Erythroblast (primary cell): ENCODE measurements around the gene CDC25B.
"Not testable (repeated sequence)": the region's sequence is repeated elsewhere in the genome, so short reads cannot be mapped to it uniquely, and the experiment has no call there.

Source experiments
- DNase-seq, 2 experiments: peaks; one replicate each; lab custom pipeline; 2025; lab: John Stamatoyannopoulos, UW
- GATA1 ChIP-seq: IDR thresholded peaks from 2 replicates; pipeline ENCODE4 v1.6.1; 2011; ENCODE audit warnings: low read depth, mild to moderate bottlenecking, control low read depth, low read length, moderate library complexity
- POLR2A ChIP-seq: IDR thresholded peaks from 2 replicates; pipeline ENCODE4 v1.6.1; 2011; ENCODE audit warnings: mild to moderate bottlenecking, low read length

The CDC25B gene

DNA sequence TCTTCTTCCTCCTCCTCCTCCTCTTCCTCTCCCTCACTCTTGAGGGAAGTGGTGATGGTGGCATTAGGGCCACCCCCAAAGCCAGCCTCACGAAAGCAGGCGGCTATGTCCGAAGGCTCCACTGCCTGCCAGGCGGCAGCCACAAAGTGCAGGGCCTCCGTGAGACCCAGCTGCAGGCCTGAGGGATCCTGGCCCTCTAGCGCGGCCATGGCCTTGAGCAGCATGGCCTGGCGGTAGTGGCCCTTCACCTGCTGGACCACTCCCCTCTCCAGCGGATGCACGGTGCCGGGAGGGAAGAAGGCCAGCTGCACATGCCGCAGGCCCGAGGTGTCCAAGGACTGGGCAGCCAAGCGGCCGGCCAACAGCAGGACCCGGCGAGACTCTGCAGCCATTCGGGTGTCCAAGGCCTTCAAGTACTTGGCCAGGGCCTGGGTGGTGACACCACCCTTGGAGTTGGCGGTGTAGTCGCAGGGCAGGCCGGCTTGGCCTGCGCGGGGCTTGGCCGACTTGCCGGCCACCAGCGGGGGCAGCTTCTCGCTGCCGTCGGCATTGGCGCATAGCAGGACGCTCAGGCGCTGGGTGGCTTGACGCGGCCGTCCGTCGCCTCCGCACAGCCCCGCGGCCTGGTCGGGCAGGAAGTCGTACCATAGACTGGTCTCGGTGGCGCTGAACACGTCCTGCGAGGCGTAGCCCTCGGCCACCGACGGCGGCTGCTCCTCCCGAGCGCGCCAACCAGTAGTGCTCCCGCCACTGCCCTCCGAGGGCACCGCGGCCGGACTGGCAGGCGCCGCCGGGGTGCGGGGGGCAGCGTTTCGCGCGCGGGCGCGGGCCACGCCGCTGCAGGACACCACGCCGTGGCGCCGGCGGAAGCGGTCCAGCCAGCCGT, 10.6 kb upstream of the CDC25B start:
- DNase-seq: no peak
- TF ChIP-seq POLR2A (no peak), GATA1 (no peak)

DNA sequence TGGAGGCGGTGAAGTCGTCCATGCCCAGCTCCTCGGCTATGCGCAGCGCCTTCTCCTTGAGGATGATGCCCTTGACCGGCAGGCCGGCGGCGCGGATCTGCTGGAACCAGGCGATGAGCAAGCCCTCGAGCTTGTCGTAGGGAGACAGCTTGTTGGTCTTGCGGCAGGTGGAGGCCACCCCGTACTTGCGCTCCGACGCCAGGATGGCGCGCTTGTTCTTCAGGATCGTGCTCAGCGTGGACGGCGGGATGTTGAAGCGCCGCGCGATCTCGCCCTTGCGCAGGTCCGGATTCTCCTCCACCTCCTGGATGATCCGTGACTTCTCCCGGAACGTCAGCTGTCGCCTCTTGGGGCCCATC, 10.0 kb upstream of the CDC25B start:
- DNase-seq: peak; percentile 74 to 75
- TF ChIP-seq POLR2A (no peak), GATA1 (no peak)

DNA sequence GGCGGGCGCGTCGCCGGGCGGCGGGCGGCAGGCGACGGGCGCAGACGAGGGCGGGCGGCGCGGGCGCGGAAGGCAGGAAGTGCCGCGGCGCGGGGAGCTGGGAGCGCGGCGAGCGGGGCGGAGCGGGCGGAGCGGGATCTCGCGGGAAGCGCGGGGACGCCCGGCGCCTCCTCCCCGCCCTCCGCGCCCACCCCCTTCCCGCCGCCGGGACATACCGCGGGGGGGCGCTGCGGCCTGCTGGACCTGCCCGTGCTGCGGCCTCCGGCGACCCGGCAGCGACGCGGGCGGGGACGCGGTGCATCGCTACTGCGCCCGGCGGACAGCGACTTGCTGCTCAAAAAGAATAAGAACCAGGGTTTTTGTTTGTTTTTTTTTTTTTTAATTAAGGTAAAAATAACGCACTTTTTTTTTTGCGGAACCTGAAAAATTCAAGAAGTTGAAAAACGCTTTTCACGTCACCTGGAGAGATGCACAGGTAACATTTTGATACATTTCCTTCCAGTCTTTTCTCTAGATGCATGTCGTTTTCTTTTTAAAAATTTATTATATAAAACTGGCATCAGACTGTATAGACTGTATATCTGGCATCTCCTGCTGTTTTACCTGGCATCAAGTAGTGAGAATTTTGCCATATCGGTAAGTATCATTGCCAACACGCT, 9.3 kb upstream of the CDC25B start, which contains the start of gene CENPB:
Gene CENPB (minus strand): TSS at position 76 of the 659 bp plus-strand sequence. CDS start 257 bp downstream, outside the sequence.
- TF ChIP-seq POLR2A: no peak
- no peak for TF ChIP-seq GATA1

DNA sequence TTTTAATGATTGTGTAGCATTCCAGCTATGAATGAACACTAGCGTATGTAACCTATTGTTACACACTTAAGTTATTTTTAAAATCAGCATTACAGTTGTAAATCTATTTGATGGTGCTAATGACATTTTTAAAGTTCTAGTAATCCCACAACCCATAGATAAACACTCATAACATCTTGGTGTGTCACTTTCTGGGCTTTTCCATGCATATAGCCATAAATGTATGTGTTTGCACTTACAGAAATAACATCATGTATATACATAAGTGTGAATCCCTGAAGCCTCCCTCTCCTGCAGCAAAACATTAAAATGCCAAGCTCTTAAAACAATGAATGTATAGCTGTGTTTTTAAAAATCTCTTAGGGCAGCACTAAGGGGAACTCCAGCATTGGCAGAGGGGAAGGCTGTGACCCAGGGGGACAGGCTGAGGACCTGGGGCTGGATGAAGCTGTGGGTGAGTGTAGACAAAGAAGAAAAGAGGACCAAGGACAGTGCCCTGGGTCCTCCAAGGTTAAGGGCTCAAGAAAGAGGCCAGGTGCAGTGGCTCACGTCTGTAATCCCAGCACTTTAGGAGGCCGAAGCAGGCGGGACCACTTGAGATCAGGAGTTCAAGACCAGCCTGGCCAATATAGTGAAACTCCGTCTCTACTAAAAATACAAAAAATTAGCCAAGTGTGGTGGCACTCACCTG, 8.6 kb upstream of the CDC25B start:
- TF ChIP-seq POLR2A: no peak
- no peak for TF ChIP-seq GATA1
- no peak for DNase-seq

More for the DNA sequence above, 9.3 kb upstream of the CDC25B start, which contains the start of gene CENPB:
- peak; percentile 92 to 96 for DNase-seq

DNA sequence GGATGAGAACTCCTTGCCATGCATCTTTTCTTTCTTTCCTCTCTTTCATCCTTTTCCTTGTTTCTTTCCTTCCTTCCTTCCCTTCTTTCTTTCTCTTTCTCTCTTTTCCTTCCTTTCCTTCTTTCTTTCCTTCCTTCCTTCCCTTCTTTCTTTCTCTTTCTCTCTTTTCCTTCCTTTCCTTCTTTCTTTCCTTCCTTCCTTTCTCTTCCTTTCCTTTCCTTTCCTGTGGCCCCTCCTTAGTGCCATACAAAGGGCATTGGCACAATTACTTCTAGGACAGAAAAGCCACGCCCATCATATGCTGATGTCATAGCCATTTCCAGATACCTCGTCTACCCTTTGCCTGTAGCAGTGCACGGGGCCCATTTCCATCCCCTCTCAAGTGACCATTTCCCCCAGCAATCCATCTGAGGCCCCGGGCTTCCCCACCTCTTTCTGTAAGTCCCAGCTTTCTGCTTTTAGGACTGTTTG, 7.4 kb upstream of the CDC25B start:
- peak; percentile 32 to 57 for DNase-seq
- TF ChIP-seq POLR2A: no peak
- no peak for TF ChIP-seq GATA1

DNA sequence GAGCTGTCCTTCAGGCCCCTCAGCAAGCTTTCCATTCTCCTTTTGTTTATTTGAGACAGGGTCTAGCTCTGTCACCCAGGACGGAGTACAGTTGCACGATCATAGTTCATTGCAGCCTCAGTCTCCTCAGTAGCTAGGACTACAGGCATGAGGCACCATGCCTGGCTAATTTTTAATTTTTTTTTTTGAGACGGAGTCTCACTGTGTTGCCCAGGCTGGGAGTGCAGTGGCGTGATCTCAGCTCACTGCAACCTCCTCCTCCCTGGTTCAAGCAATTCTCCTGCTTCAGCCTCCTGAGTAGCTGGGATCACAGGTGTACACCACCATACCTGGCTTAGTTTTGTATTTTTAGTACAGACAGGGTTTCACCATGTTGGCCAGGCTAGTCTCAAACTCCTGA, 6.9 kb upstream of the CDC25B start:
- not testable (repeated sequence) for DNase-seq

DNA sequence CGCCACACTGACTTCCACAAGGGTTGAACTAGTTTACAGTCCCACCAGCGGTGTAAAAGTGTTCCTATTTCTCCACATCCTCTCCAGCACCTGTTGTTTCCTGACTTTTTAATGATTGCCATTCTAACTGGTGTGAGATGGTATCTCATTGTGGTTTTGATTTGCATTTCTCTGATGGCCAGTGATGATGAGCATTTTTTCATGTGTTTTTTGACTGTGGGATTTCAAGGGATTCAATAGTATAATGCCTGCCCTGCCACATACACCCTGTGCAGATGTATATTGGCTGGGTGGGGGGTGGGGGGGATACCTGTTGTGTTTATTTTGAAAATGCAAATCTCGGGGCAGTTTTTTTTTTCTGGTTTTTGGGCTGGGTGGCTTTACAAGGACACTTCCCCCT, 1.9 kb upstream of the CDC25B start:
- not testable (repeated sequence) for DNase-seq

DNA sequence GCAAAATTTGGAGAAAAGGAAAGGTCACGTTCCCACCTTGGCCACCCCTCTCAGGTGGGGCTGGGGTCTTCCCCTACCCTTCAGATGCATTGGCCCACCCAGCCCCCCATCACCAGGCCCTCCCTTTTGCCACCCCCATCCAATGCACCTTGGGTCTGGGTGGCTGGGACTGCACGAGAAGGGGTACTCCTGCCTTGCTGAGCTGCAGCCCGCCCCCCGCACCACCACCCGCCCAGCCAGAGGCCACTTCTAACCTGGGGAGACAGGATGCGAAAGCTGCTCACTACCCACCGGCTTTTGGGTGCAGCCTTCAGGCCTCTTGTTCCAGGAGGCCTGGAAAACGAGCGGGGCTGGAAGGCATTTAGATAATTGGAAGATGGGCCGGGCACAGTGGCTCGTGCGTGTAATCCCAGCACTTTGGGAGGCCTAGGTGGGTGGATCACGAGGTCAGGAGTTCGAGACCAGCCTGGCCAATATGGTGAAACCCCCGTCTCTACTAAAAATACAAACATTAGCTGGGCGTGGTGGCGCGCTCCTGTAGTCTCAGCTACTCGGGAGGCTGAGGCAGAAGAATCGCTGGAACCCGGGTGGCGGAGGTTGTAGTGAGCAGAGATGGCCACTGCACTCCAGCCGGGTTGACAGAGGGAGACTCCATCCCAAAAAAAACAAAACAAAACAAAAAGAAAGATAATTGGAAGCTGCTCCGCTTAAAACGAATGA, 1.2 kb upstream of the CDC25B start:
- no peak for DNase-seq
- no peak for TF ChIP-seq POLR2A
- no peak for TF ChIP-seq GATA1

DNA sequence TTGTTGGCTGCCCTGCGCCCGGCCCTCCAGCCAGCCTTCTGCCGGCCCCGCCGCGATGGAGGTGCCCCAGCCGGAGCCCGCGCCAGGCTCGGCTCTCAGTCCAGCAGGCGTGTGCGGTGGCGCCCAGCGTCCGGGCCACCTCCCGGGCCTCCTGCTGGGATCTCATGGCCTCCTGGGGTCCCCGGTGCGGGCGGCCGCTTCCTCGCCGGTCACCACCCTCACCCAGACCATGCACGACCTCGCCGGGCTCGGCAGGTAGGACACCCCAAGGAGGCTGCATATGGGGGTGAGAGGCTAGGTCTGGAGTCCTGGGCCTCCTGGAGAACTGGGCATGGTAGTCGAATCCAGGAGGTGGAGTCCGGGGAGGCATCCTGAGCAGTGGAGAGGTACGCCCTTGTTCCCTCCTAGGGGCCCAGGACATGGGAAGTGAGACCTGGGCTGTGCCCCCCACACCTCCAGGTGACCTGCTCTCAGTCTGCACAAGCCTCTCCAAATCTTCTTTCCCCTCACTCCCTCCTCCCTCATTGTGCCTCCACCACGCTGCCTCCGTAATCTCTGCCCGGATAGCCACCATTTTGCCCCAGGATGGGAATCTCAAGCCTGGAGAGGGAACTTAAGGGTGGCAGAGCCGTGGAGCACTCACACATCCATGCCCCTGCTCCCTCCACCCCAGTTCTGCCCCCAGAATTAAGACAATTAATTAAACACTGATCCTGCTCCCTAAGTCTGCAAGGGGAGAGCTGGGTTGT, 541 bp downstream of the CDC25B start:
- DNase-seq: peak in 1 of 2 experiments; percentile 71
- TF ChIP-seq POLR2A: no peak
- no peak for TF ChIP-seq GATA1

DNA sequence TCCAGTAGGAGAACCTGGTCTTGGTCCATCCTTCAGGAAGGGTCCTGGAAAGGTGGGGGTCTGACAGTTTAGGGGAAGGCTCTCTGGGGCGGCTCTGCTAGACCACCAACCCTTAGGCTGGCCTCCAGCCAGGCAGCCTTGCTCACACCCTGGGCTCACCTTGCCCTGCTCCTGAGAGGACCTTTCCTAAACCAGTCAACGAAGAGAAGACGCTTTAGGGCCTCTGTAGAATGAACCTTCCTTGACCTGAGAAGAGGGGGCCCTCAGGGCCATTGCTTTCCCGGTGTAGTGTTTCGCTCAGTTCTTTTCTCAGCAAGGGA, 1.1 kb downstream of the CDC25B start:
- no peak for TF ChIP-seq GATA1

DNA sequence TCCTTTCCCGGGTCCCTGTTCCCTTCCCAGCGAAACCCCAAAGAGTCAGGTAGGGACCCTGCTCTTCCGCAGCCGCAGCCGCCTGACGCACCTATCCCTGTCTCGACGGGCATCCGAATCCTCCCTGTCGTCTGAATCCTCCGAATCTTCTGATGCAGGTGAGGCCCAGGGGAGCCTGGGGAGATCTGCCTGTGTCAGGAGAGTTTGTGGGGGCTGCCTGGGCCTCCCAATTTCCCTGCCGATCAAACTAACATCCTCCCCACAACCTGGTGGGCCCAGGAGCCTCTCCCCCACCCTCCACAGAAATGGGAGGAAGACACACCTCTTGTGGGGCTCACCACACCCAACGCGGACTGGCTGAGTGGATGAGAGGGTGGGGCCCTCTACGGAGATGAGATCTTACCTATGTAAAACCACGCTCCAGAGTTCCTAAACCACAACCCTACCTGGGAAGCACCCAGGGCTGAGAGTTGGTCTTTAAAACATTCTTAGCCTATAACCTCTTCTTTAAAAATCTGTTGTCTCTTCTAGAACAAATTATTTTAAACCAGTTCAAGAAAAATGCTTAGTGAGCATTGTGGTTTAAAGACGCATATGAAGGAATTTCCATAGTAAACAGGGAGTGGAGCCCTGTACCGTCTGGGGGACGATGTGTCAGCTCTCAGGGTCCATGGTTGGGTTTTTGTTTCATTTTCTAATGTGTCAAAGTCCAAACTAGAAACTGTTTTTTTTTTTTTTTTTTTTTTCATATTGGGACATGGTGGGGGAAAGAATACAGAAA, 1.7 kb downstream of the CDC25B start:
- no peak for TF ChIP-seq GATA1
- no peak for TF ChIP-seq POLR2A

More for the DNA sequence above, 1.1 kb downstream of the CDC25B start:
- DNase-seq: no peak

DNA sequence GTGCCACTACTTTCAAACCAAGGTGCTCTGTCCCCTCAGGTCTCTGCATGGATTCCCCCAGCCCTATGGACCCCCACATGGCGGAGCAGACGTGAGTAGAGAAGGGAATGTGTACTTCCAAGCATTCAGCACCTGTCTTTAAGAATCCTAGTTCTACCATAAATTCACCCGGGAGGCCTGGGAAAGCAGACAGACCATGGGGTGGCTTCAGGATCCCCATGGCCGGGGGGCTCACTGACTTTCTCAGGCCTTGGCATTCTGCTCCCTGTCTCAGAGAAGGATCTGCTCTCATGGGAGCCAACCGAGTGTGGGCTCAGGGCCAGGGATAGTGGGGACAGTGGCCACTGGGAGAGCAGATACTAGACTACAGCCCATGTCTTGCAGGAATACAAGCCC, 2.3 kb downstream of the CDC25B start:
- TF ChIP-seq POLR2A (no peak), GATA1 (no peak)
- DNase-seq: no peak

More for the DNA sequence above, 1.7 kb downstream of the CDC25B start:
- peak; percentile 37 to 58 for DNase-seq

DNA sequence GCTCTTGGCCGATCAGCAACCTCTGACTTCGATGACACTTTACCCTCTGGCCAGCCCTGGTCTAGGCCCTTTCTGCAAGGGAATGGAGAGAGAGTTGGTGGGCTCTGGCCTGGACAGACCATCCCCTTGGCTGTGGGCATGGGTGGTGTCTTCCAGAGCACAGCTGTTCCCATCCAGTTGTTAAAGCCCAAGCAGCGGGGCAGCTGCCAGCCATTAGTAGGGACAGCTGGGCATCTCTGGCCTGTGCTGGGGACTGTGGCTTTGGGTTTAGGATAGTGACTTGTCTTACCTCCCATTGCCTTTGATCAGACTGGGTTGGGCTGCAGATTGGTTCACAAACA, 2.8 kb downstream of the CDC25B start:
- DNase-seq: no peak
- TF ChIP-seq GATA1 (no peak), POLR2A (no peak)
